ENCODE data around the gene MEGF10.

MEGF10 gene

DNA sequence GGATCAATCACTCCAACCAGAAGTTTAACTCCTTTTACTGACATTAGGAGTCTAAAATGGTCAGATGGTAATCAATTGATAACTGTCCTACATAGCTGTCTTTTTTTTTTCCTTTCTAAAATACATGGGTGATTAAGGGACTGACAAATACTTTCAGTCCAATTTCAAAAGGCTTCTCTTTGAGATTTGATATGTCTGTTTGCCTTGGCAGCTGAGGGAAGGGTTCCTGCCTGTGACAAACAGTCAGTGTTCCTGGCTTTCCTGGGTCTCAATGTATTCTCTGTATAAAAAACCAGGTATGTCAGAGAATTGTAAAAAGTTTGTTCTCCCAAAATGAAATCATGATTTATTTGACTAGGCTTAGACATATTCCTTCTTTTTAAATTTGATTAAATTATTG, 84.5 kb downstream of the MEGF10 start:
- DNase-seq = no peak

DNA sequence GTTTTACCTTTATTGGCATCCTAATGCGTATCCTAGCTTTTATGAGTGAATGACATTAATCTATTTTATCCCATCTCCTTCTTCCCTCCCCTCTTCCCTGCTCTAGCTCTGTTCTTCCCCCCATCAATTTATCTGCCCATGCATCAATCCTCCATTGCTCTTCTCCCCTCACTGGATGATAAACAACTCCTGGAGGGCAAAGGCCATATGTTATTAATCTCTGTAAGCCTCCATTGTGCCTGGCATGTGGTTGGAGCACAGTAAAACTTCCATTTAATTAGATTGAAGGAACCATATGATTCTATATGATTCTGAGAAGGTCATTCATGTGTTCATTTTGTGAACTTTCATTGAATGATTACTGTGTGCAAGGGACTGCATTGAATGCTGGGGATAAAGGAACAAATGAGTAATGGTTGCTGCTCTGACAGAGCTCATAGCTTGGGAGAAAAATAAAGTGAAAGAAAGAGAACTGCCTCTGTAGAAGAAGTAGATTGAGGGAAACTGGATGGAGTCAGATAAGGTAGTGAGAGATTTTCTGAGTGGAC, 85.0 kb downstream of the MEGF10 start:
- DNase-seq = no peak

- DNase-seq = no peak
Observed at GRCh38 chr5:127377651-127378050, 87.1 kb downstream of the MEGF10 start.

- no peak for DNase-seq
Observed at GRCh38 chr5:127385936-127386335, 95.3 kb downstream of the MEGF10 start.

DNA sequence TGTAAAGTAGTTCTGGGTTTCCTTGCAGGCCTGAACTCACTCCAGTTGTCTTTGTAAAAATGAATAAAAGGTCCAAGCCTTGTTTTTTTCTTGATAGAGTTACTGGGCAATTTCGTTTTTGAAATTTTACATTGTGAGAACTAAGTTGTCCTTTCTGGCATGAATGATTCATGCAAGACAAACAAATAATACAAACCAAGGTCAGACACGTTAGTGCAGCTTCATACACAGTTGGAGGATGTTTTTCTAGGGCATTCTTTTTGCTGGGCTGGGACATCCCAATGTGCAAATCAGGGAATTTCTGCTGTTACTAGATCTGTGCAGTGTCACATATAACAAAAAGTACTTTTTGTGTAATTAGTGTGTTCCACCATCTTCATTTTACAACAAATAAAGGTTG, 96.0 kb downstream of the MEGF10 start:
- no peak for DNase-seq

DNA sequence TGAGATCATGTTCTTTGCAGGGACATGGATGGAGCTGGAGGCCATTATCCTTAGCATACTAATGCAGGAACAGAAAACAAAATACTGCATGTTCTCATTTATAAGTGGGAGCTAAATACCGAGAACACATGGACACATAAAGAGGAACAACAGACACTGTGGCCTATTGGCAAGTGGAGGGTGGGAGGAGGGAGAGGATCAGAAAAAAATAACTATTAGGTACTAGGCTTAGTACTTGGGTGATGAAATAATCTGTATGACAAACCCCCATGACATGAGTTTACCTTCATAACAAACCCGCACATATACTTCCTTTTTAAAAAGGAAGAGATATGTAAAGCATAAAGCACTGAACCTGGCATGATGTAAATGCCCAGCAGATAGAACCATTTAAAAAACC, 99.0 kb downstream of the MEGF10 start:
- no peak for DNase-seq

DNA sequence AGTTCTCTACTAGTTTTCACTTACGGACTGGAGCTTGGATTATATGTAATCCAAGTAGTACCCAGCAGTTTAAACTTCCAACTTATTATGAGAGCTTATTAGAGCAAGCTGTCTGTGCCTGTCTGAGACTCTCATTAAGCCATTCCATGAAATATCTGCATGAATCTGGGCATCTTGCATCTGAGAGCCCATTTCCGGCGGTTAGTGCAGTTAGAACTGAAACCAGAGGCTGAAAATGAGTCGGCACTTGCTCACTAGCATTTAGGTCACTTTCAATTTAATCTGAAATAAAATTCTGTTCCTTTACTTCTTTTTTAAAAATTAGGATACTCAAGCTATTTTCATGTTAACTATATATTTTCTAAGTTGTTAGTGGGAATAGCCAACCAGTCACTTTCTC, 102.2 kb downstream of the MEGF10 start:
- DNase-seq = no peak

GRCh38 chr5:127396490-127397155, 106.0 kb downstream of the MEGF10 start:
- DNase-seq = no peak

GRCh38 chr5:127398508-127398907, 107.9 kb downstream of the MEGF10 start:
- no peak for DNase-seq

DNA sequence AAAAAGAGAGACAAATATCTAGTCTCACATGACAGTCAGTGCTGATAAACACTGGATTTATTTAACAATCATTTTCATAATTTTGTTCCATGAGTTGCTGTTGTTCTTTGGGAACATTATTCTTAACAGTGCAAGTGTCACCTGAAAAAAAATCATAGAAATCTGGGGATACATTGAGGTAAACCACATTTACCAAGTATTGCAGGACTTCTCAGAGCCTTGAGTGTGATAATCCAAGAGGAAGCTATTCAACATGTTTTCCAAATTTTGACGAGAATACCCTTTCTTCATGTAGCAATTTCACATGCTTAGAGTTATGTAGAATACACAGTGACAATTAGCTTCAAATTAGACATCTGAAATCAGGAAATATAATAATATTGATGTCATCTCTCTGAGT, 108.5 kb downstream of the MEGF10 start:
- no peak for DNase-seq

GRCh38 chr5:127400539-127400938, 109.9 kb downstream of the MEGF10 start:
- no peak for DNase-seq

- no peak for DNase-seq
Observed at GRCh38 chr5:127400946-127401670, 110.5 kb downstream of the MEGF10 start.

DNA sequence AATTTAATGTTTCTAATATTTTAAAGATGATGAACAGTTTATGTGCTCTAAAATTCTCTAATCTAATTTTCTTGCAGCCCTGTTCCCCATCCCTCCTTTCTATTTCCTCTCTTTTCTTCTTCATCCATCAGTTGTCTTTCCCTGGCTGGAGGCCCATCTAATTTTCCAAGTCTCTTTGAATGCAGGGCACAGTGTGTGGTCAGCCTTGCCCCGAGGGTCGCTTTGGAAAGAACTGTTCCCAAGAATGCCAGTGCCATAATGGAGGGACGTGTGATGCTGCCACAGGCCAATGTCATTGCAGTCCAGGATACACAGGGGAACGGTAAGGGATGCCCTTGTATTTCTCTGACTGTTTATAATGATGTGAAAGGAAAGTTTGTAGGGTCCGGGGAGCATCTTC, 111.8 kb downstream of the MEGF10 start:
- DNase-seq = no peak

- DNase-seq = no peak
Observed at GRCh38 chr5:127404190-127404589, 113.6 kb downstream of the MEGF10 start.

- DNase-seq = no peak
Observed at GRCh38 chr5:127406326-127407121, 115.9 kb downstream of the MEGF10 start.

DNA sequence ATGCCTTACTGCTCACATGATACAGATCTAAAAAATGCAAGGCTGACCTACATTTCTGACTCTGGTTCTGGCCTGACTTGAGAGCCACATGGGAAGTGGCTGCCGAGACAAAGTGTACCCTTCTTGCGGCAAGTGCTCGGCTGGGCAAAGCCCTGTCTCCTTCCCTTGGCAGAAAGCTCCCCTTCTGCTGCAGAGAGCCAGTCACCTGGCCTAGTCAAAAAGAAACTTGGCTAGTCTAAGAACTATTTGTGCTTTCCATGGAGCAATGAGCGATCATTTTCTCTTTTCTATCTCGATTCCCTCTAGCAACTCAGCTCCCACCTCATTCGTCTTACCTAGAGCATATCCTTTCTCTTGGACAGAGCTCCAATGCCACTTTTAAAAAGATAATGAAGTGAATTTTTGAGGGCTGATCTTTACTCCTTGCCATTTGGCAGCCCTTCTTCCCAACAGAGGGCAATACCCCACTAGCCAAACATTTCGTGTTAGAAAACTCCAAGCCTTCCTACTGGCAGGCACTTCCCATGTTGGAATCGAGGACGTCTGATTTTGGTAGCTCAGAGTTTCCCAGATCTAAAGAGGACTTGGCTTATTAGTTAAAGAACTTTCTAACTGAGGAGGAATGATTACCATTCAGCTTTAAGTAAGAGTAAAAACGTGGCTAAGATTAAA, 118.8 kb downstream of the MEGF10 start:
- DNase-seq = no peak

GRCh38 chr5:127409921-127410675, 119.5 kb downstream of the MEGF10 start:
- no peak for DNase-seq

DNA sequence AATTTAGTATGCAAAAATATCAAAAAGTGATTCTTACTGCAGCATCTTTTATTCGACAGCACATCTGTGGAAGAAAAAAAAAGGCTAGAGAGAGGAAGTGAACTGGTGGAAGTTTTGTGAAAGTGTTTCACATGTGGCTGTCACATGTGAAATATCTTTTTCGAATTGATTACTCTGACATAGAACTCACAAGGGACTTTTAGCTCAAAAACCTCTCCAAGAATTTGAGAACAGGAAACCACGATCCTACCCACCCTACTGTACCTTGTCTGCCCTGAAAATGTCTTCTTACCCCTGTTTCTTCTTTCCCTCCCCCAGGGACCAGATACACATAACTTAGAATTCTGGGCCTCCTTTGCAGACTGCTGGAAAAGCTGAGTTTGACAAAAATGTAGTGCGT, 120.4 kb downstream of the MEGF10 start:
- no peak for DNase-seq

DNA sequence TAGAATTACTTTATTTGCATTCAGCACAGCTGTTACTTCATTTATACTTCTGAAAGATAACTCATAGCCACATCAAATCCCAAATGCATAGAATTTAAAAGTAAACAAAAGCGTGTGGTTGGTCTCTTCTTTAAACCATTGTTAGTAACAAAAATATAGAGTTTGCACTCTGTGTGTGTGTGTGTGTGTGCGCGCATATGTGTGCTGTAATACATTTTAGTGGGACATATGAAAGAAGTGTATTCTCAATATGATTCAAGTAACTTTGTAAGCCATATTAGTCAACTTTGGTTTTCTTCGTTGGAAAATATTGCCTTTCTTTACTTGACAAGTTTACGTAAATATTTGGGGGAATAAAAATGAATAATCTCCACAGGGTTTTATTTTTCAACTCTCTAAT, 120.8 kb downstream of the MEGF10 start:
- no peak for DNase-seq

- DNase-seq = no peak
Observed at GRCh38 chr5:127412698-127413097, 122.1 kb downstream of the MEGF10 start.

DNA sequence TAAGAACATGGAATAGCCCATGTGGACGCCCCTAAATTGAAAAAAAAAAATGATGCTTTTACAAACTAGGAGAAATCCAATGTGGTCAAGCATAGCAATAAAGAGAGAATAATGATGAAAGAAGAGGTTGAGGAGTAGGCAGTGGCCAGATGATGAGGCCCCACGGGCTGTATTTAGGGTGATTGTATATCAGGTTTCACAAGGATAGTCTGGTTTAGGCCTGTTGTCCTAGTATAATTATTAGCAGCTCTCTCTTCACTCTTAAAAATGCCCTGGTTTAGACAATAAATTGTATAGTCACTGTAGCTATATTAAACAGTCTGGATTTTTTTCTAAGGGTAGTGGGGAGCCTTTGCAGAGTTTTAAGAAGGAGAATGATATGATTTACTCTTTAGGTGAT, 124.4 kb downstream of the MEGF10 start:
- no peak for DNase-seq

GRCh38 chr5:127416906-127417305, 126.3 kb downstream of the MEGF10 start:
- no peak for DNase-seq
